Activated CD8-positive, alpha-beta memory T cell treated with anti-CD3 and anti-CD28 coated beads, Interleukin-2, amount 50 U/mL, for 4 hours (primary cell): ENCODE results near the gene TMC4.
"Not testable (repeated sequence)": the region's sequence is repeated elsewhere in the genome, so short reads cannot be mapped to it uniquely, and the experiment has no call there.

Experiments
- DNase-seq: peaks from one replicate; pipeline ENCODE4 v3.0.0-alpha.2; 2020

Gene TMC4

DNA sequence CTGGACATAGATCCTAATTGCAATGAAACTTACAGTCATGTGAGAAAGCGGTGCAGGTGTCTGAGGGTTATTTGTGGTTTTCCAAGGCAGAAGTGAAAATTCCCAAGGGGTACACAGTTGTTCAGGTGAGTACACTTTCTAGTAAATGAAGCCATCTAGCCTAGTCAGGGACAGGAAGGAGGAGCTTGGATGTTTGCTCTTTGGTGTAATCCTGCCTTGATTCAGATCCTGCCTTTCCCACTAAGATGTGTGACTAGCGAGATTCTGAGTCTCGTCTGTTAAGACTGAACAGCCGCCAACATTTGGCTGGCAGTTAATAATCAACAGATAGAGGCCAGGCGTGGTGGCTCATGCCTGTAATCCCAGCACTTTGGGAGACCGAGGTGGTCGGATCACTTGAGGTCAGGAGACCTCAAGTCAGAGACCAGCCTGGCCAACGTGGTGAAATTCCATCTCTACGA lies 30.2 kb upstream of the TMC4 start:
- no peak for DNase-seq

DNA sequence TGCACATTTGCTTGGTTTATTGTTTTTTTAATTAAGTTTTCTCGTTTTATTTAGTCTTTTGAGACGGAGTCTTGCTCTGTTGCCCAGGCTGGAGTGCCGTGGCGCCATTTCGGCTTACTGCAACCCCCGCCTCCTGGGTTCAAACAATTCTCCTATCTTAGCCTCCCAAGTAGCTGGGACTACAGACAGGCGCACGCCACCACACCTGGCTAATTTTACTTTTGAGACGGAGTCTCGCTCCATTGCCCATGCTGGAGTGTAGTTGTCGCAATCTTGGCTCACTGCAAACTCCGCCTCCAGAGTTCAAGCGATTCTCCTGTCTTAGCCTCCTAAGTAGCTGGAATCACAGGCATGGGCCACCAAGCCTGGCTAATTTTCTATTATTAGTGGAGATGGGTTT lies 29.0 kb upstream of the TMC4 start:
- DNase-seq, result no peak

DNA sequence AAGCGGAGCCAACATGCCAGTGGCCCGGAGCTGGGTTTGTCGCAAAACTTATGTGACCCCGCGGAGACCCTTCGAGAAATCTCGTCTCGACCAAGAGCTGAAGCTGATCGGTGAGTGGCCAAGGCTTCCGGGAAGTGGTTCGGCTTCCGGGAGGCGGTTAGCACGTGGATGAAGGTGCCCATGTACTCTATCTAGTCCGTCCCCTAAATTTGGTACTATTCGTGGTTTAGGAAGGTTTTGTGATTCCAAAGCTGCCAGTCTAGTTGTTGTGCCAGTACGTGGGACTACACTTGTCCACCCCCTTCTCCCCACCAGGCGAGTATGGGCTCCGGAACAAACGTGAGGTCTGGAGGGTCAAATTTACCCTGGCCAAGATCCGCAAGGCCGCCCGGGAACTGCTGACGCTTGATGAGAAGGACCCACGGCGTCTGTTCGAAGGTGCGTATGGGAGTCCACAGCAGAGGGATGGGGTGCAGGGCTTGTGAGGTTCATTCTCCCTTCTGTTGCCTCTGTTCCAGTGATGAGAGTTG lies 28.3 kb upstream of the TMC4 start:
- DNase-seq, result no peak

DNA sequence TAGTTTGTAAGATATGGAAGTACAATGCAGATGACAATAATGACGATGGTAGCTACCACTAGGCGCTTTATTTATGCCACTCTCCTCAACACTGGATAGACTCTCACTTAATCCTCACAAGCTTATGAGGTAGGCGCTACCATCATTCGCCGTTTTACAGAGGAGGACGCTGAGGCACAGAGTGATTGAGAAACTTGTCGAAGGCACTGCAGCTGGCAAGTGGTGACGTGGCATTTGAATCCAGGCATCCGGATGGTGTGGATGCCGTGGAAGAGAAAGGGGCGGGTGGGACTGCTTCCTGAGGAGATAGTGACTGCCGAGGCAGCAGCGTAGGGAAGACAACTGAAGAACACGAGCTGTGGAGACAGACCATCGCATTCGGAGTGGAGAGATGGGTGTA lies 26.4 kb upstream of the TMC4 start:
- no peak for DNase-seq

DNA sequence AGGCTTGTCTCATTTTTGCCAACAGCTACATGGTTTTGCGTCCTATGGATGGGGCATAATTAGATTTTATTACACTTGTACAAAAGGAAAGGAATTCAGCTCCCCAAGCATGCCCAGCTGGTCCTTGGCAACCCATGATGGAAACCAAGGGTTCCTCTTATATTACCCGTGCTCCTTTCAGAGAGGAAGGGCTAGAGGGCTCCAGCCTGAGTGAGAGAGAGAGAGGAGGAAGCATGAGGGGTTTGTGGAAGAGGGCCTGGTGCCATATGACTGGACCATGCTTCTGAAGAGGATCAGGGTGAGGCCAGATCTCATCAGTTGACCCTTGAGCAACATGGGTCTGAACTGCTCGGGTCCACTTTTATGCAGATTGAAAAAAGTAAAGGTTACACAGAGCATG lies 24.2 kb upstream of the TMC4 start:
- no peak for DNase-seq

DNA sequence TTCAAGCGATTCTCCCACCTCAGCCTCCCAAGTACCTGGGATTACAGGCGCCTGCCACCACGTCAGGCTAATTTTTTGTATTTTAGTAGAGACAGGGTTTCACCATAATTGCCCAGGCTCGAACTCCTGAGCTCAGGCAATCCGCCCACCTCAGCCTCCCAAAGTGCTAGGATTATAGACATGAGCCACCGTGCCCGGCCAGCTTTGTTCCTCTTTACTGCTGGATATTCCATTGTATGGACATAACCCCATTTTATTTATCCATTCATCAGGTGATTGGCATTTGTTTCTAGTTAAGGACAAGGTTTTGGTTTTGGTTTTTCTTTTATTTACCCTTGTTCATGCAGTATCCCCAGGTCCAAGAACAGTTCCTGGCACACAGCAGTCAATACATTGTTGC lies 23.6 kb upstream of the TMC4 start:
- no peak for DNase-seq

DNA sequence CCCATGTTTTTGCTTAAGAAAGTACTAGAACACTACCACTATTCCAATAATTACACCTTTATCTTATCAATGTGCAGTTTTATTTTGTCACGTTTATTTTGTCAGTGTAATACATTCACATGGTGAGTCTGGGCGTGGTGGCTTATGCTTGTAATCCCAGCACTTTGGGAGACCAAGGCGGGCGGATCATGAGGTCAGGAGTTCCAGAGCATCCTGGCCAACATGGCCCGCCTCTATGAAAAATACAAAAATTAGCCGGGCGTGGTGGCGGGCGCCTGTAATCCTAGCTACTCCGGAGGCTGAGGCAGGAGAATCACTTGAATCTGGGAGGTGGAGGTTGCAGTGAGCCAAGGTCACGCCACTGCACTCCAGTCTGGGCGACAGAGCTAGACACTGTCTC lies 21.5 kb upstream of the TMC4 start:
- DNase-seq, result not testable (repeated sequence)

DNA sequence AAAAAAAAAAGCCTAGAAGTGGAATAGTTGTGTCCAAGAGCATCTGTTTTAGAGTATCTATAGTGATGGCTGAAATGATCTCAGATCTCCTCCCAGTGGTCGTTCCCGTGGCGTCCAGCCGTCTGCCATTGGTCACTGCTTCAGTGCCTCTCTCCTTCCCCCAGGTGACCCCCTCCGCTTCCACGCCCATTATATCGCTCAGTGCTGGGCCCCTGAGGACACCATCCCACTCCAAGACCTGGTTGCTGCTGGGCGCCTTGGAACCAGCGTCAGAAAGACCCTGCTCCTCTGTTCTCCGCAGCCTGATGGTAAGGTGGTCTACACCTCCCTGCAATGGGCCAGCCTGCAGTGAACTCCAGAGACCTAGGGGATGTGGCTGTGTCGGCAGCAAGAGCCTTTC lies 20.1 kb upstream of the TMC4 start:
- no peak for DNase-seq

DNA sequence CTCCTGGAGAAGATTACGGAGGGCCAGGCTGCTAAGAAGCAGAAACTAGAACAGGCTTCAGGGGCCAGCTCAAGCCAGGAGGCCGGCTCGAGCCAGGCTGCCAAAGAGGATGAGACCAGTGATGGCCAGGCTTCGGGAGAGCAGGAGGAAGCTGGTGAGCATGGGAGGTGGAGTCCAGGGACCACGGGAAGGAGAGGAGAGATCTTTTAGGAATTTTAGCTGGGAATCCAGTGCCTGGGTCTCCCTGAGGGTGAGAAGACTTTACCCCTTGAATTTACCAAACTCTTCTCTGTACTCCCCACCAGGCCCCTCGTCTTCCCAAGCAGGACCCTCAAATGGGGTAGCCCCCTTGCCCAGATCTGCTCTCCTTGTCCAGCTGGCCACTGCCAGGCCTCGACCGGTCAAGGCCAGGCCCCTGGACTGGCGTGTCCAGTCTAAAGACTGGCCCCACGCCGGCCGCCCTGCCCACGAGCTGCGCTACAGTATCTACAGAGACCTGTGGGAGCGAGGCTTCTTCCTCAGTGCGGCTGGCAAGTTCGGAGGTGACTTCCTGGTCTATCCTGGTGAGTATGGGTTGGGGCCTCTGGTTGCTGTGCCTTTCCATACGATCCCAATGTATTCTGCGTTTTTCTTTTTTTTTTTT lies 19.0 kb upstream of the TMC4 start:
- no peak for DNase-seq

DNA sequence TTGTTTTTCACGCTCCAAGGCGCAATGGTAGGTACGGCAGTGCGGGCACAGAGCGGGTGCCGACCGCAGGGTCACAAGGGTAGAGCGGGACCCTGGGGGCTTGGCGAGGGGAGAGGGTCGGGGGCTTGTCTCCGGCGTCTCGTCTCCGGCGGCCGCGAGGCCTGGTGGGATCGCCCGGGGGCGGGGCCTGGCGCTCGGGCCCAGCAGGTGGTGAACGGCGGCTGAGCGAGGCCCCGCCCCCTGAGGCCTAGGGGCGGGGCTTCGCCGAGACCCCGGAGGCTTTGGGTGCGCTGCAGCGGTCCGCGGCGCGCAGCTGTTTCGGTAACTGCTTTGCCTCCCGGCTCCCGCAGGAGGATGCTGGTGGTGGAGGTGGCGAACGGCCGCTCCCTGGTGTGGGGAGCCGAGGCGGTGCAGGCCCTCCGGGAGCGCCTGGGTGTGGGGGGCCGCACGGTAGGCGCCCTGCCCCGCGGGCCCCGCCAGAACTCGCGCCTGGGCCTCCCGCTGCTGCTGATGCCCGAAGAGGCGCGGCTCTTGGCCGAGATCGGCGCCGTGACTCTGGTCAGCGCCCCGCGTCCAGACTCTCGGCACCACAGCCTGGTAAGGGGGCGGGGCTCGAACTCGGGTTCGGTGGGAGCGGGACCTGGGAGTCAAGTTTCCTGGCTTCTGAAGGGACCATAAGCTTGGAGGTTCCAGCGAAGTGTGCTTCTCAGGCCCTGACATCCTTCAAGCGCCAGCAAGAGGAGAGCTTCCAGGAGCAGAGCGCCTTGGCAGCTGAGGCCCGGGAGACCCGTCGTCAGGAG lies 18.3 kb upstream of the TMC4 start, which contains the start of gene TSEN34:
TSS of gene TSEN34 (plus strand) at position 298 of the 800 bp plus-strand sequence. CDS start at position 355, 57 bp downstream.
- DNase-seq, result peak; percentile 86

DNA sequence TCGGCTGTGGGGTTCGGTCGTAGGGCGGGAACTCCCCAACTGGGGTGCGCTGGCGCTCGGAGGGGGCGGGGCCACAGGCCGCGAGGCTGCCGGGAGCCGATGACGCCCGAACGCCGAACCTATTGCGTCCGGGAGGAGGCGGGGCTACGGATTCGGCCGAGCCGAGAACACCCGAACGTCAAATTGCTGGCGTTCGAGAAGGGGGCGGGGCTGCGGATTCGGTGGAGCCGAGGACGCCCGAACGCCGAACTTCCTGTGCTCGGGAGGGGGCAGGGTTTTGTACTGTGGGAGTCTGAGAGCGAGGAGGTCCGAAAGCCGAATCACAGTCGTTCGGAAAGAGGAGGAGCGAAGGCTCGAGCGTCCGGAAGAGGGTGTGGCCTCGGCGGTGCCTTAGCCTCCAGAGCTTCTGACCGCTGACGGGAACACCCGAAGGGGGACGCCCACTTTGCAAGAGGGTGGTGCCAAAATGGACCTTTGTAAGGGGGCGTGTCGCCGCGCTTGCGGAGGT lies 17.6 kb upstream of the TMC4 start:
- peak; percentile 100 for DNase-seq

DNA sequence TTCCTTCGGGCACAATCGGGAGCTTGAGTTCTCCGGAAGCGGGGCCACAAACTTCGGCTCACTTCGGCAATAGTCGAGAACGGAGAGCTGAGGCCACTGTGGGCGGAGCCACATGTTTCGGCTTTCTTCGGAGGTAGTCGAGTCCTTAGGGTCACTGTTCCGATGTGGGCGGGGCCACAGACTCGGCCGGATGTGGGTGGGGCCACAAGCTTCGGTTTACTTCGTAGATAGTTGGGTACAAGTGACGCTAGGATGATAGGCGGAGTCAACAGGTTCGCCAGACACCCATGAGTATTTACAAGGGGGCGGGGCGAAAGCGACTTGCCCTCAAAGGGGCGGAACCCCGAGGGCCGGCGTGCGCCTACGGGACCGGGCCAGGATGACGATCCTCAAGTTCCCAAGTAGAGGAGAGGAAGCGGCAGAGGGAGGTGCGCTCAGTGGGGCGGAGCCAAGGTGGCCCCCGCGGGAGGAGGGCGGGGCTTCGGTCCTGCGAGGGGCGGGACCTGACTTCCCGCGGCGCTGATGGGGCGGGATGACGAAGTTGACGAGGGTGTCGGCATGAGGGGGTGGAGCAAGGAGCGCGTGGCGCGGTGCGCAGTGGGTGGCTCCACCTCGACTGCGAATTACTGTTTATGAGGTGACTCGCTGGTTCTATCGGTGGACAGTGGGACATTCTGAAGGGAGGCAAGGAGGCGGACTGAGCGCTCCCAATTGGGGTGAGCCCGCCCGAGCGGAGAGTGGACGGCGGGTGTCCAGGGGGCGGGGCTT lies 17.0 kb upstream of the TMC4 start:
- DNase-seq, result peak; percentile 100

DNA sequence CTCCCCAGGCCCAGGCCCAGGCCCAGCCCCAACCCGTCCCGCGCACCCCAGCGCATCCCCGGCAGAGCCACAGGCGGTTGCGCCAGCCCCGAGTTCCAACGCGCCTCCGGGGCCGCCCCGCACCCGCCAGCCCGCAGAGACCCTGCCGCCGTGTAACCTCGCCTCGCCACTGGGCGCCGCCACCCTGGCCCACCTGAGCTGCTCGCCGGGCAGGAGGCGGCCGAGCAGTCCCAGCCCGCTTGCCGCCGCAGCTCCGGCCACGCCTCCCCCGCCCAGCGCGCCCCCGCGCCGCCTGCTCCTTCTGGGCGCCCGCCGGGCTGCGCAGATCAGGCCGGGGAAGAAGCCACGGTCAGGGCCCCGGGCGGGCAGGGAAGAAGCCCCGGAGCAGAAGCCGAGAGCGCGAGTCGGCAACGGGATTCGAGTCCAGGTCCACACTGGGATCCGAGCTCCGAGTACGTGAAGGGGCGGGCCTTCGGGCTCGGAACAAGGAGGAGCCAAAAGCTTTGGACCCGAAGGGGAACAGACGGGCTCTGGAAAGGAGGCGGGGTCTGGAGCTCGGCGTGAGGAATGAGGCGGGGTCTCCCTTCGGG lies 16.3 kb upstream of the TMC4 start, which contains the start of gene MBOAT7:
TSS of gene MBOAT7 (minus strand) at position 436 of the 590 bp plus-strand sequence. CDS start 1,072 bp downstream, outside the sequence.
- DNase-seq, result no peak

DNA sequence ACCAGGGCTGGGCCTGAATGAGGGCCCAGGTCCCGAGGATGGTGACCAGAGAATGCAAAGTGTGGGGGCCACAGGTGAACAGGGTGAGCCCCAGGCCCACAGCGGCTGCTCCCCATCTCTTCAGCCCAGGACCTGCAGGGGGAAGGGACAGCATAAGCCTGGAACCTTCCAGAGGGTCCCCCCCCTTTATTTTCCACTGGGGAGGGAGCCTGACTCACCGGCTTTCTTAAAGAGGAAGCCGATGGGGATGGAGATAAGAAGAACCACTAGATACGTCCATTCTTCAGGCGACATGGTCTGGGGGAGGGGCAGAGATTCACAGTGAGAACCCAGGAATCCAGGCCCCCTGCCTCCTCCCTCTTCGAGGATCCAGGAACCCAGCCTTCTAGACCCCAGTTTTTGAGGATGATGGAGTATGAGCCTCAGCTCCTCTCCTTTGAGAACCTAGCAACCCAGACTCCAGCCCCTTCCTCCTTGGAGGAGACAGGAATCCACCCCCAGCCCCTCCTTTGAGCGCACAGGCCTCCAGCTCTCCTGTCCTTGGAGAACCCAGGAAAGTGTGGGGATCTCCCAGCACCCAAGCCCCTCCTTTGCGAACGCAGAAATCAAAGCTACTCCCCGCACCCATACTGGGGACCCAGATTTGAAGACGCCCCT lies 15.4 kb upstream of the TMC4 start:
- DNase-seq, result peak; percentile 57

DNA sequence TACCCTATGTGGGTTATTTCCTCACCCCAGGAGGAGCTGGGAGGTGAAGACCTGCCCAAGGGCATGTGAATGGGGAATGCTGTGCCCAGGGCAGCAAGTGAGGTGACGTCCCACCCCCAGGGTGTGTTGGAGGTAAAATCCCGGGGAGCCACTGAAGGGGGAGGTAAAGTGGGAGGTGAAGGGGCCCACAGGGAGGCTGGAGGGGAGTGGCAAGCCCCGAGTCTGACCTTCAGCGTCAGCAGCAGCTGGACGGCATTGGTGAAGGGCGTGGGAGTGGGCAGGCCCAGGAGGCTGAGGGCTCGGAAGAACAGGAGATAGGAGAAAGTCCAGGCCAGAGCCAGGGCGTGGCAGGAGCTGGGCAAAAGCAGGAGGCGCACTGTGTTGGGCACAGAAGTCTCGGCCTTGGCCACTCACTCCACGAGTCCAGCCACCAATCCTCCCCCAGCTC lies 14.0 kb upstream of the TMC4 start:
- DNase-seq, result no peak

DNA sequence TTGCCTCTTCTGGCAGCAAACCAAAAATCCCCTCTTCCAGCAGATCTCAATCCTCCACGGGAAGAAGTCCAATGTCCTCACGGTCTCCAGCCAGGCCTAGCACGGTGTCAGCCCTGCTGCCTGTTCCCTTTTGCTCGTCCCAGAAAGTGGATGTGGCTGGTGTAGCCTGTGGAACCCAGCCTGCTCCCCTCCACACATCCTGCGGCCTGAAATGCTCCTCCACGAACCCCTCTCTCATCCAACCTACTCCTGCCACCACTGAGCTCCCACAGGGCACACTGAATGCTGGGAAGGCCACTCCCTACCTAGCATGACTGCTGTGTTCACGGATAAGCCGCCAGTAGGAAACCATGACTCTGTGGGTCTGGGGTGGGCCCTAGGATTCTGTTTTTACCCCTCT lies 13.4 kb upstream of the TMC4 start:
- no peak for DNase-seq

DNA sequence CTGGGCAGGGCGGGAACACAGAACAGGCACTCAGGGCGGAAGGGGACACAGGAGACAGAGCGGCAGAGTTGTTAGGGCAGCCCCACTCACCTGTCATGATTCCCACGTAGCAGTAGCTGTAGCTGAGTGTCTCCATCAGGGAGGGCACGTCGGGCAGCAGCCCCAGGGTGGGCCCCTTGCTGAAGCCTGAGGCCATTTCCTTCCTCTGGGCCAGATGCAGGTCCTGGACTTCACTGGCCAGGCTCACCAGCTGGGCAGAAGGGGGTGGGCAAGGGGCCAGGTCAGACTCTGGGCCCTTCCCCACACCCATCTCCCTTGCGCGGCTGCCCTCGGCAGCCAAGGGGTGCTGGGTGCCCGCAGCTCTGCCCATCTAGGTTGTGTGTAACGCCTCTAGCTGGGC lies 10.5 kb upstream of the TMC4 start:
- DNase-seq, result no peak

DNA sequence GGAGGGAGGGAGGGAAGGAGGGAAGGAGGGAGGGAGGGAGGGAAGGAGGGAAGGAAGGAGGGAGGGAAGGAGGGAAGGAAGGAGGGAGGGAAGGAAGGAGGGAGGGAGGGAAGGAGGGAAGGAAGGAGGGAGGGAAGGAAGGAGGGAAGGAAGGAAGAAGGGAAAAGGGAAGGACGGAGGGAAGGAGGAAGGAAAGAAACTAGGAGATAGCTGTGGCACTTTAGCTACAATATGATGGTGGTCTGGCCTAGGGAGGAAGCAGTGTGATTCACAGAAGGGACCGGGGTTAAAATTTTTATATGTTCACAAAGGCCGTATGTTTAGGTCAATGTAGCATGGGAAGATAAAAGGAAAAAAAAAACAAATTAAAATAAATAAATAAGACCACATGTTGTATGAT lies 8.9 kb upstream of the TMC4 start:
- not testable (repeated sequence) for DNase-seq

DNA sequence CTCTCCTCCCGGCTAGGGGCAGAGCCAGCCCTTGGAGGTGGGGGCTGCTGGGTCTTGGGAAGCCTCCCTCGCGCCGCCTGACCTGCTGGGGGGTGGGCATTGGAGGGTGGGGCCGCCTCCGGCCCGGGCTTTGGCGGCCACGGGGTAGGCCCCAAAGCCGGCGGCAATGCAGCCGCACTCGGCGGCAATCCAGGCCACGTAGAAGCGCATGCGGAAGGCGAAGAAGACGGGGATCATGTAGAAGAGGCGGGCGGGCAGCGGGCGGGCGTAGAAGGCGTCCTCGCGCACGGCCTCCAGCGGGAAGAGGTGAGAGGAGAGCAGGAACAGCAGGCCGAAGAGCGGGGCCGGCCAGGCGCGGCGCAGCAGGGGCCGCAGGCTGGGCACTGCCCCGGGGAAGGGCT lies 7.7 kb upstream of the TMC4 start:
- no peak for DNase-seq

DNA sequence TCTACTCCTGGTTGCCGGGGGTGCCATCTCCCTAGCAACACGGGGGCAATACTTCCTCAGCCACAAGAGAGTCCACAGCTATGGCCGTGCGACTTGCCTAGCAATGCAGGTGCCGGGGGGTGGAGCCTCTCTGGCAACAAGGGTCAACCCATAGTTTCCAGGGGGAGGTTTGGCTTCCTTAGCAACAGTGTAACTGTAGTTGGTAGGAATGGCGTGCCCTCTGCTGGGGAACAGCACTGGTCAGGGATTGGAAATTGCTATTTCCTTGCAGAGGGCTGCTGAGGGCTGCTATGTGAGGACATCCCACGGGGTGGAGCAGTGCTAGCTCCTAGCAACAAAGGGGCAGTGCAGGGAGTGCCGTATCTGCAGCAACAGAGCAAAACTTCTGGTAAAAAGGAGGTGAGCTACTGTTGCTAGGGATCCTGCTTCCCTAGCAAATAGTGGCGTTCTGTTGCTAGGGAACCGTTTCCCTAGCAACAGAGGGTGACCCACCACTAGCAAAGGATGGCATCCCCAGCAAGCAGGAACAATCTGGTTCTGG lies 7.0 kb upstream of the TMC4 start:
- DNase-seq, result no peak

DNA sequence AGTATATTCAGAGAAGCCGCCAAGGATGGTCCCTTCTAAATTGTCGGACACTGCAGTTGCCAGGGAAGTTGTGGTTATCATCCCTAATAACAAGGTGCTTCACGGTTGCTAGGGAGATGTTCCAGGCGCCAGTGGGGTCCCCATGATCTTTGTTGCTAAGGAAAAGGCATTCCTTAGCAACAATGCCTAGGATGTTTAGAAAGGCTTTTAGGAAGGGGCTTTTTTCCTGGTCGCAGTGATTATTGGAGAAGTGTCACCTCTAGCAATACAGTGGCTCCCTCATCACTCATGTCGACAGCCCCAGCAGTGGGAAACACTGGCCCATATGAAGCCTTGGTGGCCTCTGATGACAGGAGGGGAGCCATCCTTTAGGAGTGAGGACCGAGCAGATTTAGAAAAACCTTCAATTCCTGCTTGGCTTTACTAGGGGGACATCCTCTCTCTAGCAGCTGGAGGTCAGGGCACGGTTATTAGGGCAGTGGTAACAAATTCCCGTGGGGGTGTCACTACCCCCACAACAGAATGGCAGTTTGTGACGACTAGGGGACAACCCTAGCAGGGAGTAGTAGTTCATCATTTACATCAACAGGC lies 6.4 kb upstream of the TMC4 start:
- no peak for DNase-seq
